VCaP (cell line): ENCODE results near the gene ZSCAN26.
A peak's percentile ranks its signal among the peaks of the same experiment; 100 is the strongest.

Source experiments
- H3K27ac ChIP-seq: fragments of 450-650 bp; 2 replicates; pipeline ENCODE4 v1.5.1; 2017
- TF ChIP-seq, protein P1 (sequence below): fragments of 450-650 bp; conservative IDR thresholded peaks from 2 replicates; pipeline ENCODE4 v1.5.1; 2017; ENCODE audit warnings: mild to moderate bottlenecking, moderate library complexity

The ZSCAN26 gene

DNA sequence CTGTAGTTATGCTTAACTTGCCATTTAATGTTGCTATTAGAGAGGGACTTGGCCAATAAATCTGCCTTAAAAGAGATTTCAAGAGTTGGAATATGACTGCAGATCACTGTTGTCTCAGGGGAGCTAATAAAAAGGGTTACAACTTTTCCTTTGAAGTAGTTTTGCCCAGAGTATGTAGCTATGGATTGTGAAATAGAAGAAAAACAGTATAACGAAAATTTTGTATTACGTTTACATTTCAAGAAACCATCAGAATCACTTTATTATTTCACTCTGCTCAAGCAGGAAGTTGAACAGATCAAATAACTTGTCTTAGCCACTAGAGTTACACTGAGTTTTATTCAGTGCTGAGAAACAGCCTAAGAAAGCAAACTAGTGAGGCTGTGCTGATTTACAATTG lies 3.0 kb upstream of the ZSCAN26 start:
- TF ChIP-seq, protein P1, sequence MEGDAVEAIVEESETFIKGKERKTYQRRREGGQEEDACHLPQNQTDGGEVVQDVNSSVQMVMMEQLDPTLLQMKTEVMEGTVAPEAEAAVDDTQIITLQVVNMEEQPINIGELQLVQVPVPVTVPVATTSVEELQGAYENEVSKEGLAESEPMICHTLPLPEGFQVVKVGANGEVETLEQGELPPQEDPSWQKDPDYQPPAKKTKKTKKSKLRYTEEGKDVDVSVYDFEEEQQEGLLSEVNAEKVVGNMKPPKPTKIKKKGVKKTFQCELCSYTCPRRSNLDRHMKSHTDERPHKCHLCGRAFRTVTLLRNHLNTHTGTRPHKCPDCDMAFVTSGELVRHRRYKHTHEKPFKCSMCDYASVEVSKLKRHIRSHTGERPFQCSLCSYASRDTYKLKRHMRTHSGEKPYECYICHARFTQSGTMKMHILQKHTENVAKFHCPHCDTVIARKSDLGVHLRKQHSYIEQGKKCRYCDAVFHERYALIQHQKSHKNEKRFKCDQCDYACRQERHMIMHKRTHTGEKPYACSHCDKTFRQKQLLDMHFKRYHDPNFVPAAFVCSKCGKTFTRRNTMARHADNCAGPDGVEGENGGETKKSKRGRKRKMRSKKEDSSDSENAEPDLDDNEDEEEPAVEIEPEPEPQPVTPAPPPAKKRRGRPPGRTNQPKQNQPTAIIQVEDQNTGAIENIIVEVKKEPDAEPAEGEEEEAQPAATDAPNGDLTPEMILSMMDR, result no peak
- H3K27ac ChIP-seq, result no peak overlapping the region

DNA sequence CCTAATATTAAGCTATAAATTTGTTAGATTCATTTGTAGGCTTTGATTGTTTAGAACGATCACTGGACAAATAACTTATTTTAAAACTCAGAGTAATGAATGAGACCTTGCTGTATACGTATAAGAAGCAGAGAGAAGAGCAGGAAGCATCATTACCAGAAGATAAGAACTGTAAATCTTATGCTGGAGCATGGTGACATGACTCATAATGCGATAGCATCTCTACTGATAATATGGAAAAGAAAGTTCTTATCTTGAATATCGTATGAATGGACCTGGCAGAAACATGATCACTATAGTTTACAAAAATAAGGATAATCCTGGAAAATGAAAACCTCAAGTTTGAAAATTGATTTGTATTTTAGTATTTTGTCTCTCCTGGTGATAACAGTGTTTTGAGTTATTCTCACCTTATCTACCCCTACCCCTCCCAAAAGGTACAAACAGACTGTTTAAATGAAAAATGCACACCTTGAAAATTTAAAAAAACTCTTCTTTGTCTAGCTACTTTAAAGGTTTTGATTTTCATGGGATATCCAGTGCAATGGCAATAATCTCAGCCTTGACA lies 2.0 kb upstream of the ZSCAN26 start:
- no peak overlapping the region for H3K27ac ChIP-seq
- TF ChIP-seq, protein P1, result no peak

DNA sequence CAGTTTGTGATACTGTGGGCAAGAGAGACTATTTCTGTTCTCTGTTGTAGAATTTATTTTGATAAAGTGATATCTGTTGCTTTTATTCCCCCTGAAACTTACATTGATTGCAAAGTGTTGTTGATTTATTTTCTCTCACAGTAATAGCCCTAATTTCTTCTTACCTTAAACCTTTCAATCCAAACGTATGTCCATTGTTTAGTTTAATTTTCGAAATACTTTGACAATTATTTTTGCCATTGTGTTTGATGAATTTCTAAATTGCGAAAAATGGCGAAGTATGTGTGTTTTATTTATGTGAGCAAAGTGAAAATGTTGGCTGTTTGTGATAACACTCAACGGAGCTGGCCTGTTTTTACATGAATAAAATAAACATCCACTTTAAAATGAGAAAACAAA lies 381 bp upstream of the ZSCAN26 start:
- peak overlapping the region; percentile 77; the same call in 1 of the 2 replicates for H3K27ac ChIP-seq
- TF ChIP-seq, protein P1, result no peak

DNA sequence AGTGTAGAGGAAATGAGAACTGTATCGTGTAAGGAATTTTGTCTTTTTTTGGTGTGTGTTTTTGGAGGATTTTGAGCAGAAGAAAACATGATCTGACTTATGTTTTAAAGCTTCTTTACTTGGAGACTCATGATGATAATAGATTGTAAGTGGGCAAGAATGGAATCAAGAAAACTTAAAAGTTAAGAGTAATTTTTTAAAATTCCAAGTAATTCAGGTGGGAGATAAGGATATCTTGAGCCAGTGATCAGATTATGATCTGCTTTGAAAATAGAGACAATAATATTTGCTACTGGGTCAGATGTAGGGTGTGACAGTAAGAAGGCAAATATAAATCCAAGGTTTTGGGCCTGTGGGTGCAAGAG lies 734 bp downstream of the ZSCAN26 start:
- peak overlapping the region; percentile 77 for H3K27ac ChIP-seq

DNA sequence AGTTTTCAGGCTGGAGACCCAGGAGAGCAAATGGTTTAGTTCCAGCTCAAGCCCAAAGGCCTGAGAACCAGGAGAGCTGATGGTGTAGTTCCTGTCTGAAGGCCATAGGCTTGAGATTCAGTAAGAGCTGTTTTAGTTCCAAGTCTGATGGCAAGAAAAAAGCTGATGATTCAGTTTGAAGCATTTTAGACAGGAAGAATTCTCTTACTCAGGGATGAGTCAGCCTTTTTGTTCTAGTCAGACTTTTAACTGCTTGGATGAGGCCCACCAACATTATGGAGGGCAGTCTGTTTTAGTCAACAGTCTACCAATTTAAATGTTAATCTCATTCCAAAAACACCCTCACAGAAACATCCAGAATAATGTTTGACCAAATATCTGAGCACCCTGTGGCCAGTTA lies 2.5 kb downstream of the ZSCAN26 start:
- H3K27ac ChIP-seq, result no peak overlapping the region
- TF ChIP-seq, protein P1, result no peak

More for the DNA sequence above, 734 bp downstream of the ZSCAN26 start:
- TF ChIP-seq, protein P1, result no peak

DNA sequence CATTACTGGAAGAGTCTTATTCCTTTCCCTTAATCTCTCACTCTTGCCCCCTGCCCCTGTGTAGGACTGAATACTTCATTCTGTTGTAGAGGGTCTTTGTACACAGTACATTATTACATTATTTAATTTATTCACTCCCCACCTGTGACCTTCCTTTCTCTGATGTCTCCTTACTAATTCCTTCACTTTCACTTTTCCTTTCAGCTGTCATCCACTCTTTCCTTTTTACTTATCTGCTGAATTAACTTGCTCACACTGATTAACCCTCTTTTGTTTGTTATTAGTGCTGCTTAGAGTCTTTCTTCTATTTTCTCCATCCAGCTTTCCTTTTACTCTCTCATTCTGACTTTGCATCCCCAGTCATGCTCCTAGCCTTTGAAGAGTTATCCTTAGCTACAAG lies 7.9 kb downstream of the ZSCAN26 start:
- no peak overlapping the region for H3K27ac ChIP-seq
- TF ChIP-seq, protein P1, result no peak

DNA sequence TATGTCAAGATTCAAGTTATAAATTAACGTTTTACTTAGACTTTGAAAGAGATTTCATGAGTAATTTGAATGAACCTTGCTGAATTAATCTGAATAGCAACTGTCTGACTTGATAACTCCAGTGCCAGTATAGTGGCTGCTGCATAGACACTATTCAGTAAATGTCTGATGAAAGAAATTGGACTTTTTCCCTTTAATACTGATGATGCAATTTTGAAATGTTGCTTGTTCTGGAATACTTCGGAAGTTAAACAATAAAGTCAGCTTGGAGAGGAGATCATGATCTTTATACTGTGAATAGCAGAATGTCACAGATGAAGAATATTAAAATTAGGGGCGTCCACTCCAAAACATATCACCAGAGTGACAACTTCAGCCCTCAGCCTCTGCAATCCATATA lies 10.8 kb downstream of the ZSCAN26 start:
- TF ChIP-seq, protein P1, result no peak
- no peak overlapping the region for H3K27ac ChIP-seq
